Left ventricle myocardium inferior (tissue), 1 donor: Measurements from ENCODE around the gene OR2A12. TPM values are rescaled to one million over a fixed set of nuclear protein-coding genes. Genes with fewer than 3 reads are reported as not detected.
"Not testable (repeated sequence)": the region's sequence is repeated elsewhere in the genome, so short reads cannot be mapped to it uniquely, and the experiment has no call there.

Experiments
- DNase-seq: peaks from one replicate; pipeline ENCODE4 v3.0.0-alpha.2; 2020
- H3K27ac ChIP-seq: fragments of 200-600 bp; replicated peaks from 2 replicates; pipeline ENCODE4 v1.8.0; 2021
- H3K27me3 ChIP-seq: fragments of 200-600 bp; 2 replicates; pipeline ENCODE4 v1.8.0; 2021; ENCODE audit warnings: low read depth
- H3K36me3 ChIP-seq: fragments of 200-600 bp; 2 replicates; pipeline ENCODE4 v1.8.0; 2021
- H3K4me1 ChIP-seq: fragments of 200-600 bp; 2 replicates; pipeline ENCODE4 v1.8.0; 2021
- H3K4me3 ChIP-seq: fragments of 200-600 bp; 2 replicates; pipeline ENCODE4 v1.8.0; 2021; ENCODE audit warnings: mild to moderate bottlenecking, moderate library complexity
- H3K9me3 ChIP-seq: fragments of 200-600 bp; replicated peaks from 2 replicates; pipeline ENCODE4 v1.8.0; 2021
- CTCF ChIP-seq: fragments of 200-600 bp; IDR thresholded peaks from 2 replicates; pipeline ENCODE4 v1.8.0; 2021; ENCODE audit warnings: antibody characterized with exemption, mild to moderate bottlenecking, borderline replicate concordance
- intact Hi-C: fragments of 100-400 bp; cut with micrococcal nuclease; formaldehyde crosslinking; loops from one replicate; pipeline ENCODE4 v1.11.0; 2022
- total RNA-seq: library from RNA; stranded (reverse); fragmentation: NEBNext Ultra II Directional; extraction: Animal tissue kit (Norgen Biotek cat#: 25700); gene quantifications from one replicate; pipeline ENCODE4 v1.2.1, GENCODE V29; 2021
- donor health status: DM: no; HTN: yes; CAD: no; lungs with severe emphysema.

The OR2A12 gene
- total RNA-seq, 1 donor from 2014 or later = not detected

GRCh38 chr7:144049491-144049890 lies 36.6 kb upstream of the OR2A12 start:
- Histone ChIP-seq H3K4me3 (no peak overlapping the region), H3K27ac (no peak overlapping the region), H3K36me3 (no peaks in the 10 kb centered on the region), H3K9me3 (no peaks in the 10 kb centered on the region), H3K4me1 (no peaks in the 10 kb centered on the region), H3K27me3 (no peaks in the 10 kb centered on the region)
- TF ChIP-seq CTCF = no peak
- intact Hi-C loops = no loop called here
- no peak for DNase-seq

- Histone ChIP-seq H3K4me1 (no peaks in the 10 kb centered on the region), H3K27ac (no peak overlapping the region), H3K4me3 (no peak overlapping the region), H3K36me3 (no peaks in the 10 kb centered on the region), H3K9me3 (no peaks in the 10 kb centered on the region), H3K27me3 (no peaks in the 10 kb centered on the region)
- no peak for TF ChIP-seq CTCF
- no peak for DNase-seq
- intact Hi-C loops = no loop called here
Observed at GRCh38 chr7:144050093-144050492, 36.0 kb upstream of the OR2A12 start.

GRCh38 chr7:144050884-144051283 lies 35.2 kb upstream of the OR2A12 start:
- H3K4me1 ChIP-seq, H3K9me3 ChIP-seq, H3K27ac ChIP-seq, H3K4me3 ChIP-seq, DNase-seq, H3K36me3 ChIP-seq, intact Hi-C loops, H3K27me3 ChIP-seq: not testable (repeated sequence)

GRCh38 chr7:144057954-144058353 lies 28.1 kb upstream of the OR2A12 start:
- Histone ChIP-seq H3K9me3 (peaks cover 12% of the 10 kb centered on the region), H3K36me3 (no peaks in the 10 kb centered on the region), H3K4me1 (no peaks in the 10 kb centered on the region), H3K27me3 (no peaks in the 10 kb centered on the region), H3K4me3 (no peak overlapping the region), H3K27ac (no peak overlapping the region)
- TF ChIP-seq CTCF = no peak
- DNase-seq = no peak
- intact Hi-C loops = no loop called here

GRCh38 chr7:144063710-144064109 lies 22.4 kb upstream of the OR2A12 start:
- H3K27me3 ChIP-seq = no peaks in the 10 kb centered on the region
- H3K9me3 ChIP-seq = peaks cover 16% of the 10 kb centered on the region
- H3K4me1 ChIP-seq = no peaks in the 10 kb centered on the region
- DNase-seq = no peak
- no peak overlapping the region for H3K27ac ChIP-seq
- intact Hi-C loops = no loop called here
- H3K4me3 ChIP-seq = no peak overlapping the region
- H3K36me3 ChIP-seq = no peaks in the 10 kb centered on the region
- no peak for TF ChIP-seq CTCF

- no peaks in the 10 kb centered on the region for H3K4me1 ChIP-seq
- intact Hi-C loops = no loop called here
- H3K36me3 ChIP-seq = no peaks in the 10 kb centered on the region
- H3K27me3 ChIP-seq = no peaks in the 10 kb centered on the region
- no peak within 1 kb of the TSS for H3K27ac ChIP-seq
- peaks cover 4% of the 10 kb centered on the region for H3K9me3 ChIP-seq
- no peak within 1 kb of the TSS for H3K4me3 ChIP-seq
- no peak for TF ChIP-seq CTCF
- no peak for DNase-seq
Observed at GRCh38 chr7:144069511-144069910, 16.6 kb upstream of the OR2A12 start, which contains the start of gene OR2A25. Gene OR2A25, plus strand, starts transcription at chr7:144069811. Its CDS starts 4,409 bp downstream, at chr7:144074220.
